Adrenal gland (tissue), 12 donors: ENCODE measurements around the gene PON2. TPM values are rescaled to one million over a fixed set of nuclear protein-coding genes. Genes with fewer than 3 reads are reported as not detected.

Experiments
- DNase-seq, 7 donors: peaks; one replicate each; pipeline ENCODE4 v3.0.0-alpha.2; 2019 to 2020
- H3K27ac ChIP-seq, 5 donors: fragments of 200-600 bp; sonication (generic) in 4 of 5; 1 replicate in 3 of 5; 2 replicates in 2 of 5; pipeline versions ENCODE4 v1.5.1 to v1.8.0; 2016 to 2020; ENCODE audit warnings: mild to moderate bottlenecking in 1 of 5
- H3K27me3 ChIP-seq: fragments of 200-600 bp; 2 replicates; pipeline ENCODE4 v1.8.0; 2021
- H3K36me3 ChIP-seq, 2 donors: fragments of 200-600 bp; replicated peaks in 1 of 2; 1 replicate in 1 of 2; 2 replicates in 1 of 2; pipeline versions ENCODE4 v1.5.1 to v1.8.0; 2018 to 2022
- H3K4me1 ChIP-seq, 2 donors: fragments of 200-600 bp; replicated peaks in 1 of 2; 1 replicate in 1 of 2; 2 replicates in 1 of 2; pipeline versions ENCODE4 v1.5.1 to v1.8.0; 2018 to 2021
- H3K4me3 ChIP-seq, 4 donors: fragments of 200-600 bp; sonication (generic) in 3 of 4; one replicate each; pipeline ENCODE4 v1.5.1; 2016 to 2018
- H3K9me3 ChIP-seq, 3 donors: fragments of 200-600 bp; sonication (generic) in 1 of 3; replicated peaks in 1 of 3; 1 replicate in 2 of 3; 2 replicates in 1 of 3; pipeline versions ENCODE4 v1.5.1 to v1.8.0; 2016 to 2021
- CTCF ChIP-seq, 6 experiments: fragments of 450-650 bp in 4 of 6; fragments of 200-600 bp in 2 of 6; sonication (generic) in 1 of 6; IDR thresholded peaks; 1 replicate in 5 of 6; 2 replicates in 1 of 6; pipeline versions ENCODE4 v1.5.1 to v1.8.0; 2016 to 2021; ENCODE audit warnings: antibody characterized with exemption in 6 of 6, mild to moderate bottlenecking in 2 of 6, moderate library complexity in 1 of 6
- POLR2A ChIP-seq, 2 donors: fragments of 450-650 bp; IDR thresholded peaks; one replicate each; pipeline ENCODE4 v1.6.1; 2017; ENCODE audit warnings: antibody characterized with exemption in 2 of 2, mild to moderate bottlenecking in 2 of 2, moderate library complexity in 1 of 2
- WGBS, 4 donors: extraction: QIAGEN DNeasy Blood & Tissue Kit in 2 of 4; methylation state at CpG; one replicate each; pipeline versions ENCODE4 v1.1.5 to v1.1.7; 2013 to 2017; 5-methylcytosine and 5-hydroxymethylcytosine counted together
- intact Hi-C, 2 donors: fragments of 100-400 bp; cut with DNase I; formaldehyde crosslinking; loops; one replicate each; pipeline versions ENCODE4 v1.14.1 to v1.15.0; 2022 to 2023
- polyA plus RNA-seq, 3 donors: library from polyadenylated mRNA; stranded (reverse); fragments of 200-250 nt in 2 of 3; fragments of 350-450 nt in 1 of 3; fragmentation: Illumina TruSeq in 1 of 3; extraction: RNeasy Lipid Tissue Mini Kit (QIAGEN cat#74804) in 1 of 3; gene quantifications; one replicate each; pipeline ENCODE4 v1.2.3, GENCODE V29; 2013 to 2014
- total RNA-seq, 9 donors: library from RNA; depleted of rRNA in 4 of 9; stranded (reverse); fragments of >200 nt in 4 of 9; fragments of 120-200 nt in 1 of 9; fragmentation: NEBNext Ultra II Directional in 1 of 9; extraction: Animal tissue kit (Norgen Biotek cat#: 25700) in 1 of 9; gene quantifications; one replicate each; pipeline versions ENCODE4 v1.1.0 to v1.2.4, GENCODE V29; 2013 to 2023
- donor health status: healthy with polysubstance abuse.
- donor health status: Bipolar disorder and iron deficiency.
- donor health status: DM: yes; HTN: yes; CAD: no.
- donor health status: DM: no; HTN: no; CAD: no.
- donor health status: DM: no; HTN: no; CAD: no.
- donor health status: DM: yes; HTN: yes; CAD: no.

Gene PON2
- total and polyA plus RNA-seq, 12 donors: 74.4 to 369 (median 230) TPM

- intact Hi-C loops: no loop called here
- TF ChIP-seq CTCF (IDR thresholded peaks at IDR 0.05) (no peak), POLR2A (IDR thresholded peaks at IDR 0.05) (no peak)
- Histone ChIP-seq H3K27ac (no peak overlapping the region), H3K36me3 (peaks cover 0 to 16% of the 10 kb centered on the region in 2 donors), H3K4me3 (no peak overlapping the region), H3K27me3 (no peaks in the 10 kb centered on the region), H3K4me1 (no peaks in the 10 kb centered on the region), H3K9me3 (no peaks in the 10 kb centered on the region)
- no peak for DNase-seq
- 92 to 95% (median 93%) methylated on average over 3 of the region's 3 CpGs for WGBS, 4 donors
Measured at GRCh38 chr7:95405208-95405607, 29.6 kb downstream of the PON2 start.

- intact Hi-C loops: no loop called here
- no peaks in the 10 kb centered on the region for H3K9me3 ChIP-seq
- DNase-seq: peak in 2 of 7 donors; percentile 13 to 37
- H3K4me3 ChIP-seq: no peak overlapping the region
- no peaks in the 10 kb centered on the region for H3K4me1 ChIP-seq
- WGBS, 4 donors: 37 to 77% (median 62%) methylated on average over 4 of the region's 4 CpGs
- TF ChIP-seq POLR2A (IDR thresholded peaks at IDR 0.05) (no peak), CTCF (IDR thresholded peaks at IDR 0.05) (no peak)
- no peaks in the 10 kb centered on the region for H3K27me3 ChIP-seq
- H3K27ac ChIP-seq: peak overlapping the region in 1 of 5 donors; percentile 24
- H3K36me3 ChIP-seq: peaks cover 0 to 16% of the 10 kb centered on the region in 2 donors
Measured at GRCh38 chr7:95404316-95404865, 30.4 kb downstream of the PON2 start.

- Histone ChIP-seq H3K9me3 (no peaks in the 10 kb centered on the region), H3K36me3 (no peaks in the 10 kb centered on the region), H3K27me3 (no peaks in the 10 kb centered on the region), H3K4me1 (peaks cover 0 to 3% of the 10 kb centered on the region in 2 donors), H3K4me3 (no peak overlapping the region), H3K27ac (no peak overlapping the region)
- intact Hi-C loops: no loop called here
- no peak for DNase-seq
- WGBS, 4 donors: 88 to 93% (median 91%) methylated on average over 4 of the region's 4 CpGs
- TF ChIP-seq CTCF (IDR thresholded peaks at IDR 0.05): no peak
- no peak for TF ChIP-seq POLR2A (IDR thresholded peaks at IDR 0.05)
Measured at GRCh38 chr7:95398155-95398940, 36.5 kb downstream of the PON2 start.

GRCh38 chr7:95397381-95397780 is 37.4 kb downstream of the PON2 start:
- Histone ChIP-seq H3K4me3 (no peak overlapping the region), H3K27me3 (no peaks in the 10 kb centered on the region), H3K4me1 (peaks cover 0 to 13% of the 10 kb centered on the region in 2 donors), H3K27ac (no peak overlapping the region), H3K9me3 (no peaks in the 10 kb centered on the region), H3K36me3 (no peaks in the 10 kb centered on the region)
- no peak for TF ChIP-seq POLR2A (IDR thresholded peaks at IDR 0.05)
- no peak for TF ChIP-seq CTCF (IDR thresholded peaks at IDR 0.05)
- intact Hi-C loops: no loop called here
- DNase-seq: no peak
- 92 to 95% (median 94%) methylated on average over 3 of the region's 3 CpGs for WGBS, 4 donors
